Endodermal cell (in vitro differentiated cells): ENCODE results near the gene OPCML. TPM values are rescaled to one million over a fixed set of nuclear protein-coding genes. Genes with fewer than 3 reads are reported as not detected.

Experiments
- DNase-seq: peaks from one replicate; pipeline ENCODE4 v3.0.0-alpha.2; 2017
- H3K27ac ChIP-seq: 2 replicates; pipeline ENCODE4 v1.5.1; 2013; ENCODE audit warnings: mild to moderate bottlenecking, low read depth, low read length, moderate library complexity
- H3K27me3 ChIP-seq: 2 replicates; pipeline ENCODE4 v1.6.1; 2013; ENCODE audit warnings: mild to moderate bottlenecking, low read length, moderate library complexity; ENCODE audit not compliant: insufficient read depth, control insufficient read depth, poor library complexity, severe bottlenecking
- H3K36me3 ChIP-seq: 2 replicates; pipeline ENCODE4 v1.7.0; 2013; ENCODE audit warnings: mild to moderate bottlenecking, low read length, moderate library complexity; ENCODE audit not compliant: control insufficient read depth, insufficient read depth
- H3K4me1 ChIP-seq: one replicate; pipeline ENCODE4 v1.7.0; 2013; ENCODE audit warnings: low read length; ENCODE audit not compliant: control insufficient read depth, insufficient read depth
- H3K4me3 ChIP-seq: 2 replicates; pipeline ENCODE4 v1.5.1; 2013; ENCODE audit warnings: mild to moderate bottlenecking, low read length, moderate library complexity
- H3K9ac ChIP-seq: 2 replicates; pipeline ENCODE4 v1.6.1; 2013; ENCODE audit warnings: mild to moderate bottlenecking, low read length, moderate library complexity; ENCODE audit not compliant: poor library complexity, severe bottlenecking; ENCODE audit errors: extremely low read depth
- H3K9me3 ChIP-seq: 2 replicates; pipeline ENCODE4 v1.6.1; 2013; ENCODE audit warnings: mild to moderate bottlenecking, low read length, moderate library complexity; ENCODE audit not compliant: control insufficient read depth
- H3K27ac Mint-ChIP-seq: 2 replicates; pipeline ENCODE4 v1.8.0; 2020; ENCODE audit warnings: mixed read lengths
- H3K27me3 Mint-ChIP-seq: 2 replicates; pipeline ENCODE4 v1.8.0; 2021; ENCODE audit warnings: mild to moderate bottlenecking, mixed read lengths; ENCODE audit not compliant: insufficient read depth
- H3K36me3 Mint-ChIP-seq: 2 replicates; pipeline ENCODE4 v1.8.0; 2020; ENCODE audit warnings: low read depth, mixed read lengths
- H3K4me1 Mint-ChIP-seq: 2 replicates; pipeline ENCODE4 v1.8.0; 2020; ENCODE audit warnings: mixed read lengths
- H3K4me3 Mint-ChIP-seq: 2 replicates; pipeline ENCODE4 v1.8.0; 2020; ENCODE audit warnings: mild to moderate bottlenecking, moderate library complexity, mixed read lengths
- H3K9me3 Mint-ChIP-seq: 2 replicates; pipeline ENCODE4 v1.8.0; 2020; ENCODE audit warnings: mild to moderate bottlenecking, mixed read lengths
- WGBS, 2 experiments: methylation state at CpG; one replicate each; pipeline versions ENCODE4 v1.1.5 to v1.1.7; 2013; ENCODE audit warnings: missing lambda C conversion rate in 2 of 2, mixed read lengths in 1 of 2; ENCODE audit not compliant: insufficient coverage in 1 of 2, insufficient read length in 1 of 2; 5-methylcytosine and 5-hydroxymethylcytosine counted together
- total RNA-seq, 2 donors: library from RNA; stranded (reverse); fragmentation: NEBNext Ultra II Directional in 1 of 2; extraction: Animal tissue kit (Norgen Biotek cat#: 25700) in 1 of 2; gene quantifications; 2 replicates in 1 of 2; 3 replicates in 1 of 2; pipeline ENCODE4 v1.2.1, GENCODE V29; 2021
- TF ChIP-seq, protein P1 (sequence below): fragments of 200-600 bp; sonication (generic); conservative IDR thresholded peaks from 2 replicates; pipeline ENCODE4 v1.5.0; 2021; ENCODE audit warnings: antibody characterized with exemption, mild to moderate bottlenecking

Gene OPCML
- total RNA-seq, 2 donors from 2014 or later: 0.49 to 0.86 TPM

DNA sequence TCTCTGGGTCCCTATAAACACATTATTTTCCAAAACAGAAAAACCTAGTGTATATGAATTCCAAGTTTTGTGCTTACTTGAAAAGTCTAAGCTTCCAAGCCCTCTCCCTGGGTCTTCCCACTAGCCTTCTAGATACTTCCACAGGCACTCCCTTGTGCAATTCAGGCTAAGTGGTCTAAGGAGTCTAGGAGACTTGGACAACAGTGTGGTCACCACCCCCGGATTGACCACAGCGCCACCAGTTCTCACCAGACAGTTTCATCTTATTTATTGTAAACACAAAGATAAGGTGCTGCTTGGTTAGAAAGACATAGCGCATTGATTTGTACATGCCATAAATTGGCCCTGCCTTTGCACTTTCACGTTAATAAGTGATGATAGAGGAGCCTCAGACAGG is 623.9 kb downstream of the OPCML start:
- Histone ChIP-seq H3K9ac (no peak overlapping the region), H3K27ac (no peak overlapping the region), H3K27me3 (no peaks in the 10 kb centered on the region), H3K9me3 (no peaks in the 10 kb centered on the region), H3K4me3 (no peak overlapping the region), H3K36me3 (no peaks in the 10 kb centered on the region), H3K4me1 (no peaks in the 10 kb centered on the region)
- Mint-ChIP-seq H3K27ac (no peak overlapping the region), H3K4me1 (peaks cover 13% of the 10 kb centered on the region), H3K27me3 (no peaks in the 10 kb centered on the region), H3K4me3 (no peak overlapping the region), H3K9me3 (no peaks in the 10 kb centered on the region), H3K36me3 (no peaks in the 10 kb centered on the region)
- 96 to 100% methylated on average over 4 of the region's 4 CpGs for WGBS, 2 experiments
- DNase-seq: no peak
- TF ChIP-seq, protein P1, sequence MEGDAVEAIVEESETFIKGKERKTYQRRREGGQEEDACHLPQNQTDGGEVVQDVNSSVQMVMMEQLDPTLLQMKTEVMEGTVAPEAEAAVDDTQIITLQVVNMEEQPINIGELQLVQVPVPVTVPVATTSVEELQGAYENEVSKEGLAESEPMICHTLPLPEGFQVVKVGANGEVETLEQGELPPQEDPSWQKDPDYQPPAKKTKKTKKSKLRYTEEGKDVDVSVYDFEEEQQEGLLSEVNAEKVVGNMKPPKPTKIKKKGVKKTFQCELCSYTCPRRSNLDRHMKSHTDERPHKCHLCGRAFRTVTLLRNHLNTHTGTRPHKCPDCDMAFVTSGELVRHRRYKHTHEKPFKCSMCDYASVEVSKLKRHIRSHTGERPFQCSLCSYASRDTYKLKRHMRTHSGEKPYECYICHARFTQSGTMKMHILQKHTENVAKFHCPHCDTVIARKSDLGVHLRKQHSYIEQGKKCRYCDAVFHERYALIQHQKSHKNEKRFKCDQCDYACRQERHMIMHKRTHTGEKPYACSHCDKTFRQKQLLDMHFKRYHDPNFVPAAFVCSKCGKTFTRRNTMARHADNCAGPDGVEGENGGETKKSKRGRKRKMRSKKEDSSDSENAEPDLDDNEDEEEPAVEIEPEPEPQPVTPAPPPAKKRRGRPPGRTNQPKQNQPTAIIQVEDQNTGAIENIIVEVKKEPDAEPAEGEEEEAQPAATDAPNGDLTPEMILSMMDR: no peak

DNA sequence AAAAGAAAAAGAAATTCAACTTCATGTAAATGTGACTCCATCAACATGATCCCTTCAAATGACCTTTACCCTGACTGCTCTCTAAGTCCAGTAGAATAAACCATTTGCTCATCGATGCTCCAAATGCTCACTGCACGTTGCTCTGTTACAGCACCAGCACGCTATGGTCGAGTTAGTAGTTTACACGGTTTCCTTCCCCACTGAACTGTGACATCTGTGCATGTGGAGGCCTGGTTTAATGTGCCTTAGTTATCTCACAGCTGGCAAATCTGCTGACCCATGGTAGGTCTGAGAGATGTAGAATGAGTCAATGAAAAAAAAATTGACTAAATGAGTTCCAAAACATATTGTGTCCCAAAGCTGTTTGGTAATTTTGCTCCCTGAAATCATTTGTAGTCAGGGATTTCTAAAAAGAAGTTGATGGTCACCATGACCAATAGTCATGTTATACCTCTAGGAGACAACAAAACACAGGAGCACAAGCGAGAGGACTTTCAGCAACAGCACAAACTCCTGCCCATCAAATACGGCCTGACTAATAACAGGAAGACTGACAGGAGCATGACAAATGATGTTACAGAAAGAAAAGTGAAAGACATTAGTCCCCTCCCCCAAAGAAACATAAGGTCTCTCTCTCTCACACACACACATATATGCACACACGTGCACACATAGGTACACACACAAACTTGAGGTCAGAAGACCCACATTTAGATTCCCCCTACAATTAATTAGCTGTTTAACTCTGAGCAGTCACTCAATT is 624.5 kb downstream of the OPCML start:
- Mint-ChIP-seq H3K9me3 (no peaks in the 10 kb centered on the region), H3K36me3 (no peaks in the 10 kb centered on the region), H3K27me3 (no peaks in the 10 kb centered on the region), H3K4me3 (no peak overlapping the region), H3K4me1 (peaks cover 17% of the 10 kb centered on the region), H3K27ac (no peak overlapping the region)
- DNase-seq: no peak
- no peaks in the 10 kb centered on the region for H3K4me1 ChIP-seq
- TF ChIP-seq, protein P1: no peak
- H3K9ac ChIP-seq: no peak overlapping the region
- no peak overlapping the region for H3K27ac ChIP-seq
- WGBS, 2 experiments: 93 to 97% methylated on average over 6 to 8 of the region's 8 CpGs
- H3K4me3 ChIP-seq: no peak overlapping the region
- no peaks in the 10 kb centered on the region for H3K27me3 ChIP-seq
- no peaks in the 10 kb centered on the region for H3K36me3 ChIP-seq
- no peaks in the 10 kb centered on the region for H3K9me3 ChIP-seq

DNA sequence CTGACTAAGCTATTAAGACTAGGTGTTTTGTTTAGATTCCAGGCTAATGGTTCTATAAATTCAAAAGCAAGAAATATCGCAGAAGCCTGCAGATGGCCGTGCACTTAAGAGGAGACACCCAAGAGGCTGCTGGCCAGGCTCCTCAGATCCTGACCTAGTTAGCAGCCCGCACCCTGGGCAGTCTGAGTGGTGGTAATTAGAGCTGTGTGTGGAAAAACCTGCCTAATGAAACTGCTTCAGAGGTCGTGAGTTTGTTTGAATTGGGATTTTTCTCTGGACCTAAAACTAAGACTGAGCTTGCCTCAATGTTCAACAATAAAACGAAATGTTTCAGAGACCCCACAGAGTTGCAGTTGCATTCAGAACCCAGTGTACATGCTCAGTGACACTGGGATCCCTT is 627.7 kb downstream of the OPCML start:
- TF ChIP-seq, protein P1: no peak
- no peaks in the 10 kb centered on the region for H3K36me3 Mint-ChIP-seq
- Histone ChIP-seq H3K4me1 (no peaks in the 10 kb centered on the region), H3K36me3 (no peaks in the 10 kb centered on the region), H3K27ac (no peak overlapping the region), H3K9me3 (no peaks in the 10 kb centered on the region), H3K4me3 (no peak overlapping the region), H3K9ac (no peak overlapping the region), H3K27me3 (no peaks in the 10 kb centered on the region)
- H3K9me3 Mint-ChIP-seq: no peaks in the 10 kb centered on the region
- DNase-seq: no peak
- WGBS, 2 experiments: 88 to 93% methylated on average over 3 to 5 of the region's 5 CpGs
- no peak overlapping the region for H3K27ac Mint-ChIP-seq
- no peaks in the 10 kb centered on the region for H3K27me3 Mint-ChIP-seq
- peaks cover 28% of the 10 kb centered on the region for H3K4me1 Mint-ChIP-seq
- no peak overlapping the region for H3K4me3 Mint-ChIP-seq
